SU-DHL-6 (cell line): ENCODE measurements around the gene CYTL1.

Experiments used
- H2AFZ ChIP-seq: fragments of 200-600 bp; sonication (generic); 2 replicates; pipeline ENCODE4 v1.6.1; 2014; ENCODE audit warnings: low read depth, mild to moderate bottlenecking, moderate library complexity, mixed read lengths, antibody characterized with exemption, low read length; ENCODE audit not compliant: severe bottlenecking
- H3F3A ChIP-seq: fragments of 200-600 bp; shearing (Covaris generic); 2 replicates; pipeline ENCODE4 v1.6.0; 2016; ENCODE audit warnings: antibody characterized with exemption, mild to moderate bottlenecking; ENCODE audit not compliant: insufficient read depth
- H3K27ac ChIP-seq: fragments of 200-600 bp; sonication (generic); 2 replicates; pipeline ENCODE4 v1.5.1; 2016; ENCODE audit warnings: low read depth, mild to moderate bottlenecking, low read length, moderate library complexity, mixed read lengths
- H3K27me3 ChIP-seq: fragments of 200-600 bp; sonication (generic), shearing (Covaris generic); 2 replicates; pipeline ENCODE4 v1.6.0; 2014; ENCODE audit warnings: mild to moderate bottlenecking, low read length
- H3K36me3 ChIP-seq: fragments of 200-600 bp; sonication (generic); 2 replicates; pipeline ENCODE4 v1.6.1; 2014; ENCODE audit warnings: mild to moderate bottlenecking, low read length, mixed read lengths
- H3K4me2 ChIP-seq: fragments of 300-600, 200-600 bp; shearing (Covaris generic), sonication (generic); 2 replicates; pipeline ENCODE4 v1.6.0; 2014; ENCODE audit warnings: low read length, low read depth, mild to moderate bottlenecking; ENCODE audit not compliant: poor library complexity, severe bottlenecking
- H3K4me3 ChIP-seq: fragments of 200-600 bp; sonication (generic); 2 replicates; pipeline ENCODE4 v1.5.1; 2014; ENCODE audit warnings: antibody characterized with exemption, low read length, mild to moderate bottlenecking, mixed read lengths; ENCODE audit not compliant: insufficient read depth, poor library complexity, severe bottlenecking
- H3K79me2 ChIP-seq: fragments of 200-600 bp; sonication (generic); 2 replicates; pipeline ENCODE4 v1.6.1; 2014; ENCODE audit warnings: mild to moderate bottlenecking, low read length, moderate library complexity; ENCODE audit not compliant: insufficient read depth
- H3K9ac ChIP-seq: fragments of 200-600 bp; sonication (generic); 2 replicates; pipeline ENCODE4 v1.7.0; 2014; ENCODE audit warnings: mild to moderate bottlenecking, low read length
- H3K9me2 ChIP-seq: fragments of 200-600 bp; sonication (generic); replicated peaks from 2 replicates; pipeline ENCODE4 v1.6.1; 2014; ENCODE audit warnings: low read length; ENCODE audit not compliant: insufficient read depth
- H3K9me3 ChIP-seq: fragments of 200-600 bp; sonication (generic); 2 replicates; pipeline ENCODE4 v1.6.1; 2014; ENCODE audit warnings: low read length, mixed read lengths; ENCODE audit not compliant: insufficient read depth
- H4K20me1 ChIP-seq: fragments of 200-600 bp; sonication (generic); 2 replicates; pipeline ENCODE4 v1.6.1; 2014; ENCODE audit warnings: low read depth, mild to moderate bottlenecking, antibody characterized with exemption, low read length, moderate library complexity, mixed read lengths
- EZH2phosphoT487 ChIP-seq: fragments of 200-600 bp; sonication (generic), shearing (Covaris generic); conservative IDR thresholded peaks from 2 replicates; pipeline ENCODE4 v1.6.1; 2018; ENCODE audit warnings: mild to moderate bottlenecking, antibody characterized with exemption, low read length, moderate library complexity, mixed read lengths
- TF ChIP-seq, protein P1 (sequence below): fragments of 200-600 bp; sonication (generic); IDR thresholded peaks from one replicate; pipeline ENCODE4 v1.5.1; 2017; ENCODE audit warnings: antibody characterized with exemption, mild to moderate bottlenecking, low read length, moderate library complexity; ENCODE audit not compliant: insufficient read depth, poor library complexity, severe bottlenecking

Gene CYTL1

DNA sequence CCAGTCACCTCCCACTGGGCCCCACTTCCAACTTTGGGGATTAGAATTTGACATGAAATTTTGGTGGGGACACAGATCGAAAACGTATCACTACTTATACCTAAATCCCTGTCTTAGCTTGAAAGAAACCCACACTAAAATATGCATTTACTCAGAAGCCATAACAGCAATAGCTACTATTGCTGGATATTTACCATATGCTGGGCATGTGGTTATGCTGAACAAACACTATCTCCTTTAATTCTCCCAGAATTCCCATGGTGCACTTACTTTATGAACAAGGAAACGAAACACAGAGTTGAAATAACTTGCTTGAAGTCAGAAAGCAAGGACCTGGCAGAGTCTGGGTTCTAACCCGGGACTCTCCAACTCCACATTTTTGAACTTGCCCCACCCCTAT lies 39.3 kb downstream of the CYTL1 start:
- H3K36me3 ChIP-seq, result no peaks in the 10 kb centered on the region
- peaks cover 8% of the 10 kb centered on the region; the same call in 1 of the 2 replicates for H3K9me3 ChIP-seq
- H3K27ac ChIP-seq, result no peak overlapping the region
- H2AFZ ChIP-seq, result no peak overlapping the region
- no peaks in the 10 kb centered on the region for H3K27me3 ChIP-seq
- H3K9me2 ChIP-seq, result no peaks in the 10 kb centered on the region
- no peak overlapping the region for H3K4me2 ChIP-seq
- H4K20me1 ChIP-seq, result no peaks in the 10 kb centered on the region
- H3F3A ChIP-seq, result no peaks in the 10 kb centered on the region
- no peak overlapping the region for H3K4me3 ChIP-seq
- no peak overlapping the region for H3K9ac ChIP-seq
- TF ChIP-seq, protein P1, sequence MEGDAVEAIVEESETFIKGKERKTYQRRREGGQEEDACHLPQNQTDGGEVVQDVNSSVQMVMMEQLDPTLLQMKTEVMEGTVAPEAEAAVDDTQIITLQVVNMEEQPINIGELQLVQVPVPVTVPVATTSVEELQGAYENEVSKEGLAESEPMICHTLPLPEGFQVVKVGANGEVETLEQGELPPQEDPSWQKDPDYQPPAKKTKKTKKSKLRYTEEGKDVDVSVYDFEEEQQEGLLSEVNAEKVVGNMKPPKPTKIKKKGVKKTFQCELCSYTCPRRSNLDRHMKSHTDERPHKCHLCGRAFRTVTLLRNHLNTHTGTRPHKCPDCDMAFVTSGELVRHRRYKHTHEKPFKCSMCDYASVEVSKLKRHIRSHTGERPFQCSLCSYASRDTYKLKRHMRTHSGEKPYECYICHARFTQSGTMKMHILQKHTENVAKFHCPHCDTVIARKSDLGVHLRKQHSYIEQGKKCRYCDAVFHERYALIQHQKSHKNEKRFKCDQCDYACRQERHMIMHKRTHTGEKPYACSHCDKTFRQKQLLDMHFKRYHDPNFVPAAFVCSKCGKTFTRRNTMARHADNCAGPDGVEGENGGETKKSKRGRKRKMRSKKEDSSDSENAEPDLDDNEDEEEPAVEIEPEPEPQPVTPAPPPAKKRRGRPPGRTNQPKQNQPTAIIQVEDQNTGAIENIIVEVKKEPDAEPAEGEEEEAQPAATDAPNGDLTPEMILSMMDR, result no peak
- TF ChIP-seq EZH2phosphoT487, result no peak
- H3K79me2 ChIP-seq, result no peaks in the 10 kb centered on the region

DNA sequence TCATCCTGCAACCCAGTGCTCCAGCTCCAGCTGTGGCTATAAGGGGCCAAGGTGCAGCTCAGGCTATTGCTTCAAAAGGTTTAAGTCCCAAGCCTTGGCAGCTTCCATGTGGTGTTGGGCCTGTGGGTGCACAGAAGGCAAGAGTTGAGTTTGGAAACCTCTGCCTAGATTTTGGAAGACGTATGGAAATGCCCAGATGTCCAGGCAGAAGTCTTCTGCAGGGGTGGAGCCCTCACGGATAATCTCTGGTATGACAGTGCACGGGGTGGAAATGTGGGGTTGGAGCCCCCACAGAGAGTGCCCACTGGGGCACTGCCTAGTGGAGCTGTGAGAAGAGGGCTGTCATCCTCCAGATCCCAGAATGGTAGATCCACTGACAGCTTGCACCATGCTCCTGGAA lies 44.5 kb downstream of the CYTL1 start:
- TF ChIP-seq EZH2phosphoT487, result no peak
- TF ChIP-seq, protein P1, result no peak
- H3K79me2 ChIP-seq, result no peaks in the 10 kb centered on the region
- no peak overlapping the region for H3K27ac ChIP-seq
- H4K20me1 ChIP-seq, result no peaks in the 10 kb centered on the region
- no peaks in the 10 kb centered on the region for H3K36me3 ChIP-seq
- H3K9me2 ChIP-seq, result no peaks in the 10 kb centered on the region
- no peaks in the 10 kb centered on the region for H3F3A ChIP-seq
- H3K4me3 ChIP-seq, result no peak overlapping the region
- no peak overlapping the region for H3K9ac ChIP-seq
- no peaks in the 10 kb centered on the region for H3K27me3 ChIP-seq
- no peak overlapping the region for H3K4me2 ChIP-seq
- peaks cover 18% of the 10 kb centered on the region; the same call in 1 of the 2 replicates for H3K9me3 ChIP-seq
- no peak overlapping the region for H2AFZ ChIP-seq

DNA sequence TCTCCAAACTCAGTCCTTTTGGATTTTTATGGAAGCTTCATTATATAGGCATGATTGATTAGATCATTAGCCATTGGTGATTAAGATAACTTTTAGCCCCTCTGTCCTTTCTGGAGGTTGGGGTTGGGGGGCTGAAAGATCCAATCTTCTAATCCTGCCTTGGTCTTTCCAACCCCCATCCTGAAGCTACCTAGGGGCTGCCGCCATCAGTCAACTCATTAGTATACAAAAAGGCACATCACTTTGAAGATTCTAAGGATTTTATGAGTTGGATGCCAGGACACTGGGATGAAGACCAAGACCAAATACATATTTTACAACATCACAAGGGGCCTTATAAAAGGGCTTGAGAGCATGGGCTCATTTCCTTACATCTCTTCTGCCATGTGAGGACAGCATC lies 47.5 kb downstream of the CYTL1 start:
- H3K4me2 ChIP-seq, result no peak overlapping the region
- no peaks in the 10 kb centered on the region for H3K27me3 ChIP-seq
- peaks cover 18% of the 10 kb centered on the region; the same call in 1 of the 2 replicates for H3K9me3 ChIP-seq
- no peak overlapping the region for H3K27ac ChIP-seq
- no peaks in the 10 kb centered on the region for H4K20me1 ChIP-seq
- no peaks in the 10 kb centered on the region for H3F3A ChIP-seq
- no peak overlapping the region for H3K9ac ChIP-seq
- H3K4me3 ChIP-seq, result no peak overlapping the region
- no peaks in the 10 kb centered on the region for H3K36me3 ChIP-seq
- H3K79me2 ChIP-seq, result no peaks in the 10 kb centered on the region
- TF ChIP-seq, protein P1, result no peak
- TF ChIP-seq EZH2phosphoT487, result no peak
- no peaks in the 10 kb centered on the region for H3K9me2 ChIP-seq
- H2AFZ ChIP-seq, result no peak overlapping the region
